DMS 273 treated with DMSO at 0.1 percent for 48 hours (cell line): ENCODE measurements around the gene FRS3.
A peak's percentile ranks its signal among the peaks of the same experiment; 100 is the strongest.
"Not testable (repeated sequence)": the region's sequence is repeated elsewhere in the genome, so short reads cannot be mapped to it uniquely, and the experiment has no call there.

Experiments used
- DNase-seq: peaks from one replicate; lab custom pipeline; 2025; lab: John Stamatoyannopoulos, UW

FRS3 gene

GRCh38 chr6:41779788-41780550 is at the start of gene FRS3:
TSS of gene FRS3 (minus strand) at chr6:41779900. CDS start at chr6:41776987, 2,913 bp downstream.
- DNase-seq, result peak; percentile 80

GRCh38 chr6:41826343-41827022 is 46.8 kb upstream of the FRS3 start:
- no peak for DNase-seq

- no peak for DNase-seq
These were observed 45.2 kb upstream of the FRS3 start for GRCh38 chr6:41824571-41825569.

GRCh38 chr6:41823178-41823577 is 43.5 kb upstream of the FRS3 start:
- no peak for DNase-seq

- DNase-seq, result no peak
These were observed 42.3 kb upstream of the FRS3 start for GRCh38 chr6:41822021-41822420.

- DNase-seq, result no peak
These were observed 41.6 kb upstream of the FRS3 start for GRCh38 chr6:41821266-41821665.

GRCh38 chr6:41818271-41819054 is 38.8 kb upstream of the FRS3 start:
- no peak for DNase-seq

- DNase-seq, result no peak
These were observed 35.9 kb upstream of the FRS3 start for GRCh38 chr6:41815587-41815986.

GRCh38 chr6:41814629-41815028 is 34.9 kb upstream of the FRS3 start:
- DNase-seq, result peak; percentile 42

GRCh38 chr6:41813956-41814355 is 34.3 kb upstream of the FRS3 start:
- no peak for DNase-seq

GRCh38 chr6:41813469-41813868 is 33.8 kb upstream of the FRS3 start:
- no peak for DNase-seq

- not testable (repeated sequence) for DNase-seq
These were observed 32.2 kb upstream of the FRS3 start for GRCh38 chr6:41811946-41812345.

- no peak for DNase-seq
These were observed 31.4 kb upstream of the FRS3 start for GRCh38 chr6:41811095-41811494.

- no peak for DNase-seq
These were observed 26.4 kb upstream of the FRS3 start for GRCh38 chr6:41805830-41806774.

GRCh38 chr6:41801380-41801779 is 21.7 kb upstream of the FRS3 start:
- DNase-seq, result no peak

- no peak for DNase-seq
These were observed 19.8 kb upstream of the FRS3 start for GRCh38 chr6:41799559-41799911.

GRCh38 chr6:41798901-41799558 is 19.3 kb upstream of the FRS3 start:
- no peak for DNase-seq

GRCh38 chr6:41796474-41796873 is 16.8 kb upstream of the FRS3 start:
- no peak for DNase-seq

GRCh38 chr6:41791984-41792383 is 12.3 kb upstream of the FRS3 start:
- DNase-seq, result no peak

GRCh38 chr6:41791305-41791704 is 11.6 kb upstream of the FRS3 start:
- no peak for DNase-seq
